DMS153 (cell line): ENCODE results near the gene GMDS.

Experiments used
- DNase-seq: peaks from one replicate; lab custom pipeline; 2025; lab: John Stamatoyannopoulos, UW

GMDS gene

DNA sequence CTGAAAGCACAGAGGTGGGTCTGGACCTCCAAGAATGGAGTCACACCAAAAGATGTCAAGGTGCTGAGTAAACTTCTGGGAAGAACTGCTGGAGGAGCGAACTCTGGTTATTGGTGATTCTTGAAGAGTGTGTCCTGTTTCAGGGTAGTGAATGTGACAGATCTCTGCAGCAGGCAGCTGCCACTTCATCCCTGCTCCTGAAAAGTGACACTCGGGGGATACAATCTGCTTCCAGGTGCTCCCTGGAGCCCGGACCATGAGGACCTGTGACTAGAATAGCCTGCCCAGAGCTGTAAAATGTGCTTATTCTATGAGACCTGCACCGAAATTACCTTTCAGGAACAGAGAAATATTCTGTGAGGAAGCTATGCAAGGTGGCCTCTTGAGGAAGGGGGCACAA, 444.6 kb downstream of the GMDS start:
- no peak for DNase-seq

DNA sequence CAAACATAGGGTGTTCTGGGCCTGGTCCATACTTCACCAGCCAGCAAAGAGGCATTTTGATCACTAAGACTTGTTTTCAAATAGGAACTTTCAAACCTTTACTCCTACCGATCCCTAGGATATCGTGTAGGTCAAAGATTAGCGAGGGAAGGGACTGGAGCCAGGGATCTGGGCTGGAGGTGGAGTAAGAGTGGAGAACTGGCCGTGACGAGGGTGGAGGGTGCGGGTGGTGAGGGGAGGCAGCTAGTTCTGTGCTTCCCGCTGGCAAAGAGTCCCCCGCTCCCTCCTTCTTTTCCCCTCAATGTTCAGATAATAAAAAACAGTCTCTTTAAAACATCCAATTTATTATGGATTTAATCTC, 446.5 kb downstream of the GMDS start:
- no peak for DNase-seq

DNA sequence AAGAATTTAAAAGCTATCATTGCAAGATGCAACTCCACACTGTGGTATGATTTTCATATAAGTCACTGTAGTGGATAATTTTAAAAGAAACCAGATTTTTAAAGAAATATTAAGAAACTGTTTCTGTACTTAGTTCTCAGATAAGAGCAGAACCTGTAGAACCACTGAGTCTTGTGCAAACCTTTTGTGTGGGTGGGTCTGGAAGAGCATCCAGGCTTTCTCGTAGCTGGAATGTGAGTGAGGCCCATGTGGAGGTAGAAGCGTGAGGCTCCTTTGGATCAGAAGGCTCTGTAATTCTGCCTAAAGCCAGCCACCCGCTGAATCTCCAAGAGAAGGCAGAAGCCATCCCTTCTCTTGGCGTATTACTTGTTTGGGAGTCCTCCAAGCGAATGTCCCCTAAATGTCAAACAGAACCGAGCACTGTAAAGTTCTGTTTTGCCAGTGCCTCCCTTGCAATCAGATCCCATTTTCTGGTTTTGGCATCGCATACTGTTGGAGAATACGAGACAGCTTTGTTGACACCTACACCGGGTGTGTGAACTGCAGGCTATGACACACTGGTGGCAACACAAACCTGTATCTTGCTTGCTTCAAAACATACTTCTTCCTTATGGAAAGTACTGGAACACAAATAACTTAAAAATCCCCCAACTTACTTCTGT, 447.0 kb downstream of the GMDS start:
- no peak for DNase-seq

DNA sequence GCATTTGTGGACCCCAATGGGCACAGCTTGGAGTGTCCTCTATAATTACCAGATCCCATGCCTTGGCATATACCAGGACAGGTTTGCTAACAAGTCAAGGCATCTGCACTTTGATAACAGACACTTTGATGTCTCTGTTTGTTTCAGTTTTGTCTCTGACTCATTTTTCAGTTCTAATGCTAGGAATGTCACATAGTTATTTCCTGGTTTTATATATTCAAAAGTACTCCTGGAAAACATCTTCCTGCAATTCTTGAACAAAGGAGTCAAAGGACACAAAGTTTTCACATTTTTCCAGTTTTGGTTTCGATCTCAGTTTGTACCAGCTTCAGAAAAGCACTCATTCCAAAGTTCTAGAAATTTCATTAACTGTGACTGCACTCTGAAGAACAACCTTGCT, 447.6 kb downstream of the GMDS start:
- no peak for DNase-seq

DNA sequence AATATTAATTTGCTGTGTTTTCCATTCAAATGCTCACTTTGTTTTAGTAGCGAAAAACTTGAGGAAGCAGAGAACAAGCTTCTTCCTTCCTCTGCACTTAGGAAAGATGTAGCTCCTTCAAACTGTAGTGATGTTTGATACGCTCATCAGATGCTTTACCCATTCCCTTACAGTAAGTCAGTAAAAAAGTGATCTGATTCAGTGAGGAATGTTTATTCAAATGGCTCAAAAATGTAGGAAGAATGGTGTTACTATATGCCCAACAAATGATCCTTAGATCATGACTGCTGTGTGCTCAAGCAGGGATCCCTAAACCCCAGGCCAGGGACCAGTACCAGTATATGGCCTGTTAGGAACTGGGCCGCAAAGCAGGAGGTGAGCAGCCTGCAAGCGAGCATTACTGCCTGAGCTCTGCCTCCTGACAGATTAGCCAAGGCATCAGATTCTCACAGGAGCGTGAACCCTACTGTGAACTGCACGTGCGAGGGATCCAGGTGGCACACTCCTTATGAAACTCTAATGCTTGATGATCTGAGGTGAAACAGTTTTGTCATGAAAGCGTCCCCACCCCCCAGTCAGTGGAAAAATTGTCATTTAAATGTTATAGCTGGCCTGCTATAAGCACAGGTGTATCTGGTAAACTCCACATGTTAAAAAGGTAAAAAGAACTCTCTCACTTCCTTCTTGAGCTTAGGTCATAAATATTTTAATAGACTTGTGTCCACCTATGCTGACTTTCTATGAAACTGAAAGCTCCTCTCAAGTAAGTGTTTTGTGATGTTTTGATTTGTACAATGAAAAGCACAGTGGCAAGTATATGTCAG, 448.5 kb downstream of the GMDS start:
- no peak for DNase-seq

DNA sequence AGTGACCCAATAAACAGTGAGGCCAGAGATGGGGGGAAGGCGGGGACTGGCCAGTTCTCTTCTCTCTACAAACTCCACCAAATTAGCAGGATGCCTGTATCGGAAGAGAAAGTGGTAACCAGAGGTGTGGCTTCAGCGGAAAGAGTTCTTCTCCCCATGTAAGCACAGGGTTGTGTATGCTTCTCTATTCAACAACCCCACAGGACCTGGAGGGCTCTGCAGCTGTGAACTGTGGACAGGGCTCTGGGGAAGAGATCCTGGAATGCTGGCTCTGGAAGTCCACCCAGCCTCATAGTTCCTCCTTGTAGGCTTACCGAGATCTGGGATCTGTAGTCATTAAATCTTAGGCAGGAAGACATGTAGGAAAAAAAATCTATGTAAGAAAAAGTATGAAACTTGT, 449.5 kb downstream of the GMDS start:
- DNase-seq: no peak

DNA sequence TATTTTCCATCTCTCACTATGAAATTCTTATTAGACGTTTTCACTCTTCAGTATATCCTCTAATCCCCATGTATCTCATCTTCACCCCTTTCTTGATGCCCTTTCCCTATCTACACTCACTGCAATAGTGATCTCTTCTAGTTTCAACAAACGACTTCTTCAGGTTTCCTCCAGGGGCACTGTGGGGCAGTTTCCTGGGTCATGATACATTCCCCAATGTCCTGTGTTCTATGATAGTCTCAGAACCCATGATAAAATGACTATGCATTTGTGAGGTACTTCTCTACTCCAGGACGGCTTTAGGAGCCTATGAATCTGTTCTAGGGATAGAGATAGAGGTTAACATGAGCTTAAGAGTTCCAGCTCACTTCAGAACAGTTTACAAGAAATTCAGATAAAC, 452.4 kb downstream of the GMDS start:
- no peak for DNase-seq

DNA sequence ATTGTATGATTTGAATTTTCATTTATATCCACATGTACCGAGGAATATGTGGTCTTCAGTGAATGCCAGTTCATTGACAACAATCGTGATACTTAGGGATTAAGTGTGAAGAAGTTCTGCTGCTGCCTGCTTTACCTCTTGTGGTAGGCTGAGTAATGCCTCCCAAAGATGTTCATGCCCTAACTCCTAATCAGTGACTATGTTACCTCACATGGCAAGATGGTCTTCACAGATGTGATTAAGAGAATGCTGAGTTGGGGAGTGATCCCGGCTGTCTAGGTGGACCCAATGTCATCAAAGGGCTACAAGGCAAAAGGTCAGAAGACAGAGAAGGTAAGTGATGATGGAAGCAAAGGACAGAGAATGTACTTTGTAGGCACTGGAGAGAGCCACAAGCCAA, 454.7 kb downstream of the GMDS start:
- DNase-seq: no peak

DNA sequence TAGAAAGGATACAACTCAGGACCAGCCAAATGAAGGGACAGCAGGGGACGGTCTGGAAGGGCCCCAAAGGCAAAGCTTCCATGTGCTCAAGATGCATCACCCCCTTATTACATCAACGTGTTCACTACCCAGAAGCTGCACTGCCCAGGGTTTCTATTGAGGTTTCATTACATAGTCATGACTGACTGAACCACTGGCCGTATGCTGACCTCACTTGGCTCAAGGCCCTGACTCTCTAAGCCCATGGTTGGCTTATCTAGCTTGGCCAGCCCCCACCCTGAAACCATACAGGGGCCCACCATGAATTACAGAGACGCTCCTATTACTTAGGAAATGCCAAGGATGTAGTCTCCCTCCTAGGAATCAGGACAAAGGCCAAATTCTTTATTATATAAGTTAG, 456.3 kb downstream of the GMDS start:
- no peak for DNase-seq

DNA sequence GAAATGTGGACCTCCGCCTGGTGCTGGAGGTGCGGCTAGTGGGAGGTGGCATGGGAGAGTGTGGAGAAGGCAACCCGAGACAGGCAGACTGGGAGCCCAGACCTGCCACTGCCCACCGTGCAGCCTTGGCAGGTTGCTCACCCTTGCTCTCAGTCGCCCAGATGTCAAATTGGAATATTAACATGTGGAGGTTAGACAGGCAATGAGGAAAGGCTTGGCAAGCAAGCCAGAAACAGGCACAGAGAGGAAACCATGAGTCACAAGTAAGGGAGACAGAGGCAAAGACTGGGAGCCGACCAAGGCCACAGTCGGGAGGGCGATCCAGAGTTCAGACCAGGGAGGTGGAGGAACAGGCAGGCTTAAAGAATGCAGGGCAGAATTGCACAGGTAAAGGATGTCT, 457.5 kb downstream of the GMDS start:
- DNase-seq: no peak

DNA sequence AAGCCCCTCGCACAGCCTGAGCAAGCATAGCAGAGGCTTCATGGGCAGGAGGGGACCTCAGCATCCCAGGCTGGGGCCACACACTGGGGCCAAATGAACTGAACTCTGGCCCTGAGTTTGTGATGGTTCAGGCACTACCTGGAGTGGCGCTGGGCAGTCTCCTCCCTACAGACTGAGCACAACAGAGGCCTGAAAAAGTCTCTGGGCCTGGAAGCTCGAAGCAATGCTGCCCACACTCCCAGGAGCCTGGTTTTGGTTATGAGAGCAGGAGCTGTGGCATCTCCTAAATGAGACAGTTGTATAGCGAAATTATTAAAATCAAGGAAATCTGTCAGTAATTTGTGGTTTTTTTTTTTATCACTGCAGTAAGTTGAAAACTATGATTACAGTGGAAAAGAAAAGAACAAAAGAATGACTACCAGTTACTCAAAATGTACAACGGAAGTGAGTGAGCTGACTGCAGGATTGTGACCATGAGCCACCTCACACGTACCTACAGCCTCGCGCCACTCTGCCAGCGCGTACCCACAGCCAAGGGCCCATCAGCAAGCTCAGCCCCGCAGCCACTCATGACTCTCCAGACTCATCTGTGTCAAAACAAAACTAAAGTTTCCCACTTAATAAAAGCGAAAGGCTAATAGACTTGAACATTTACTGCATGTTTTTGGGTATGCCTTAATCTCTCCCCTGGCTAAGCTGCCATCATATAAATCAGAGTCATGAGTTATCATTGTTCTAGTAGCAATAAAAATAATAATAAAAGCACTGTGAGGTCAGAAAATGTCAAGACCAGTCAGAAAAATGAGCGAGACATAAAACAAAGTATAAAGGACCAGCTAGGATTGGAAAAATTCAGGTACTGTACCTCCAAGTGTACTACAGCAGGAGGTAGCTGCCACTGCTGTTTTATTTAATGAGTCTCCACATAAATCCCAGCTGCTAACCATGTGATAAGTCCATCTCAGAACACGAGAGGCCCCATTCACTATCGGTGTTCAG, 458.7 kb downstream of the GMDS start:
- no peak for DNase-seq

DNA sequence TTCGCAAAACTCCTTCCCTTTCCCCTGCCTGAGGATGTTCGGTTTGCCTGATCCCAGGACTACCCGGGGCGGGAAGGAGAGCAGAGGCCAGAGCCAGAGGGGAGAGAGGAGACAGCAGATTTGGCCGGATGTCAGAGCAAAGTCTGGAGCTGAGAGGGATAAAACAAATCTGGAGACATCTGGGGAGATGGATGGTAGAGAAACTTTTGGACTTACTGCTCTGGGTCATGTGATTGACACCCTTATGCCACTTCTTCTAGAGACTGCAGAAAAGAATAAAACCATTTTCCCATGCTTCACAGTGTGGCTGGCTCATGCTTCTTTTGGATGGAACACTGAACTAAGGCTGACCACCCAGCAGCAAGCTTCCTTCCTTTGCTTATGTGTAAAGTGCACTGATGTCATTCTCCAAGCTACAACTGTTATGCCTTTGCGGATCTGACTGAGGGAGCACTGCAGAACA, 461.0 kb downstream of the GMDS start:
- no peak for DNase-seq

DNA sequence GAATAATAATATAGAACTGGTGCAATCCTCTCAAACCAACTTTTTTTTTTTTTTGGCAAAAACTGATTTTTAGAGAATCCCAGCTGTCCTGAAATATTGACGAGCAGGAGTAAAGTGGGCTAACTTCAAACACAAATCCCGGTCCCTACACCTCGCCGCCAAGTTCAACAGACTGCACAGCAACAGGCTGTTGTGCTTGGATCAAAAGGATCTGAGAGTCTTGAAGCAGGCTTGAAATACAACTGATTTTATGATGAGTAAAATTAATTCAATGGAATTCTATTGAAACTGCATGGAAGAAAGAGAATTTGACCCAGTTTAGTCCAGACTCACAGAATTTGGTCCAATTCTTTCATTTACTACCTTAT, 463.6 kb downstream of the GMDS start:
- DNase-seq: no peak

DNA sequence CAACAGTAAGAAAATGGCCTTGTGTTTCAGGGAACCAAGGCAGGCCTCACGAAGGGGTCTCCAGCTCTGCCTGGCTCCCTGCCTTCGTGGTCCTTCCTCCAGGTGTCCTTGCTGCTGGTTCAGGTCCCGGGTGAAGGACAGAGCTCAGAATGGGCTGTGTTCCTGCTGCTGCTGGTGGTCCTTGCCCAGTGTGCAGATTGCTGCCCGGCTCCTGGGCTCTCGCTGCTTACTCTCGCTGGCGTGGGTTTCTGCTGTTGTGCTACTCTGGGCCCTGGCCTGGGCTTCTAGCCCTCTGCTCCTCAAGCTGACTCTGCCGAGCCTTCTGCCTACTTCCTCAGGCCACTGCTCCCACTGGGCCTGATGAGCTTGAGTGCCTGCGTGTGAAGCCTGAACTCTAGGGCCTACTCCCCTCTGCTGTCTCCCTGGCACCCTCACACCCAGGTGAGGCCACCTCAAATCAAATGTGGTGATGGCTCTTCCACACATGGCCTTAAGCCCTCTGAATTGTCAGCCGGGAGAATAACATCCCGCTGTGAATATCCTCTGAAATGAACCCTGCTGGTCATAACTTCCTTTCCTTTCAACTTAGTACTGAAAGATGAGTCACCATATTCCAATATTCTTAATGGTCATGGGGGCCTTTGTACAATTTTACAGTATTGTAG, 464.1 kb downstream of the GMDS start:
- no peak for DNase-seq

DNA sequence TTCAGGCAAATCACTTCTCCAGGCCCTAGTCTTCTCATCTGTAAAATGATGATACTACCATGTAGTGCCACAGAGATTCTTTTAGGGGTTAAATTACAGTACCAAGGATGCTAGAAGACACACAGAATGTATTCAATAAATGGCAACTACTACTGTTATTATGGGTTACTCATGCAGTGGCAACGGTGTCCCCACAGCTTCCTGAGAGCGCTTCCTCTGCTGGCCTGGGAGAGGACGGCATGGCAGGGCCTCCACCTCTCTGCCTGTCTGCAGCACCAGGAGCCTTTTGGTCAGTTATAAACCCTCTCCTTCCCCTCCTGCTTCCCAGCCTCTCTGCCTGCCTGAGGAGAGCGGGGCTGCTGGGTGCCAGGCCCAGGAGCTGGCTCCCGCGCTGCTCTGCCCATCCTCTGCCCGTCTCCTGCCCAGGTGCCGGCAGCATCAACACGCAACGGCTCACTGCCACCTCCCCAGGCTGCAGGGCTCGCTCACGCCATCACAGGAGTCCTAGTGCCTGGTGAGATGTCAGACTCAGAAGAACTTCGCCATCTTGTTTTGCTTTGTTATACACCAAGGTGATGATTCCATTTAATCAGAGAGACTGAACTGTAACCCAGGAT, 465.0 kb downstream of the GMDS start:
- no peak for DNase-seq

DNA sequence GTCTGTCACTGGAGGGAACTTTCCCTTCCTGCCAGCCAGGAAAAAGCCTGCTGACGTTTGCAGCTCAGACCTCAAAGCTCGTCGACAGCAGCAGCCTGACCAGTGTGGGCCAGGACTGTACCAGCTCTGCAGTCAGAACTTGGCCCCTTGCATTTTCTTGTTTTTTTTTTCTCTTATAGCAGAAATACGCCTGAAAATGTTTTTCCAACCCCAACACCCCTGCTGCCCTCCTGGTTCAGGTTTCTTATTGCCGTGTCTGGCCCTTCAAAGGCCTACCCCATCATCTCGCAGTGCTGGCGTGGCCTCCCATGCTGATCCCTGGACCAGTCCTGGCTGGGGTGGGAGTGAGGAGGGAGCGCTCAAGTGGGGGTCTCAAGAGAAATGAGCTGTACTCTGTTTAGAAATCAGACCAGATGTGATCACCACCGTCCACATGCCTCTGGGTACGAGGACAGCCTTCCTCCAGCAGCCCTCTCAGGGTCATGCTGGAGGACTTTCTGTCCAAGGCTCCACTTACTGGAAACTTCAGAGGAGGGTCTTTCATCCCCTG, 466.6 kb downstream of the GMDS start:
- no peak for DNase-seq

DNA sequence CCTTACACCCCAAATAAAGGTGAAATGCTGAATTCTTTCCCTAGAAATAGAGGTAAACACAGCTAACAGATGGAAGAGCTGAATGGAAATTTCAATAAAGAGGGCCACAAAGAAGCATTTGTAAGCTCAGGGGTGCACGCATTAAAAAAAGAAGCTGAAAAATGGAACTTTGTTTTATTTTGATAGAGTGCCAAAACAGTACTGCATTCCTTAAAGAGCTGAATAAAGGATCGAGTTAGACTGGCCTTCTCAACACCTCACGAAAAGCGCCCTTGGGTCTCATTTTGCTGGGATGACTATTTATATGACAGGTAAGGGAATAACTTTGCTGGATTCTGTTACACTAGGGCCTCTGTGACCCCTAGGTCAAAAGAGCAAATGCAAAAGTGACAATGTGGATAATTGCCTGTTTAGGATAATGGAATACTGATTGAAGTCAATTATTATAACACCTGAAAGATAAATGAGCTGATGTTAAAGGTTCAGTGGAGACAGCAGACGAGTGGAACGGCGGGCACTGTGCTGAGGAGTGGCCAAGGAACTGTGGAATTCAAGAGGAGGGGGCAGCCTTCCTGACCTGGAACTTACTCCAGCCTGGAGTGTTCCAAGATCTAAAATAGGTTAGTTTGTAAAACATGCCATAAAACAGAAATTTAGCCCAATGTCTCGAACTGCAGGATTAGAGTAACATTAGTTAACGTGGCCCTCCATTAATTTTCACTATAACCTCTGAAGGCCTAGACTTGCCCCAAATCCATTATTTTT, 467.3 kb downstream of the GMDS start:
- DNase-seq: no peak

DNA sequence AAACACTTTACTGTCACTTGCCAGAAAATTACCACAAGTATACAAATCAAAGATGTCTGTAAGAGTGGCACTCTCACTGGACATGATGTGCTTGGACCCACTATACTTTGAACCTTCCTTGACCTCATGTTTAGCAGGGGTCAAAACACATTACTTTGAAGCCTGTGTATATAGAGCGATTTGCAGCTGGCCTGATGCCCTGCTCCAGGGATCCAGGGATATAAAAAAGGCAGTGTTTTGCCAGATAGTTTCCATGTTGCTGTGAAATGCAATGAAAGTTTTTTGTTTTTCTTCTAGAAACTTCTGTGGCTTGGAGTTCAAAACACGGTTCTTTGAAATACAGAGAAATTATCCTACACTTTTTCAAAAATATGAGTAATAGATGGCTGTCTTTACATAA, 470.0 kb downstream of the GMDS start:
- DNase-seq: no peak

DNA sequence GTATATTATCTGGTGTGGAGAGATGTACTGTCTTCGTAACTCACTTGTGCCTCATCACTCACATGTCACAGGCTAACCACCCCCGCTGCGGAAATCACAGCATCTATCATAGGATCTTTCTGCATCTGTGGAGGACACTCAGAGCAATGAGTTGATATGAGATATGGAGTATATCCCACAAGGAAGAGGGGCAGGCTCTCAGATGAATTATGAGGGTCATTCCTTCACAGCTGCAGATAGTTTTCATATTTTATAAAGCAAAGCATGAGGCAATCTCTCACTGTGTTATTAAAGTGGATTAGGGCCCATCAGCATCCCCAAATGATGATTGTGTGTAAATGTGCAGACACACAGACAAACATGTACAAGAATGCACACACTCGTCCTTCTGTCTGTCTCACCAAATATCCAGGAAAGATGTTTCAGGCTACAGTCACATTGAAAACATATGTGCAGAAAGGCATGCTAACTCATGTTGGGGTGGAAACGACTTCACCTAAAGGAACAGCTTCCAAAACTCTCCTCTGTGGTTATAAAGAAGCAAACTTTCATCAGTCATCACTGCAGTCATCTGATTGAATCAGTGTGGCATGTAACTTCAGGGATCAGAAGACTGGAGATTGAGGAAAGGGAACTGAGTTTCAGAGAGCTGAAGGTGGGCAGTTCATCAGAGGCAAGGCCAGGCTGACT, 471.0 kb downstream of the GMDS start:
- DNase-seq: no peak

DNA sequence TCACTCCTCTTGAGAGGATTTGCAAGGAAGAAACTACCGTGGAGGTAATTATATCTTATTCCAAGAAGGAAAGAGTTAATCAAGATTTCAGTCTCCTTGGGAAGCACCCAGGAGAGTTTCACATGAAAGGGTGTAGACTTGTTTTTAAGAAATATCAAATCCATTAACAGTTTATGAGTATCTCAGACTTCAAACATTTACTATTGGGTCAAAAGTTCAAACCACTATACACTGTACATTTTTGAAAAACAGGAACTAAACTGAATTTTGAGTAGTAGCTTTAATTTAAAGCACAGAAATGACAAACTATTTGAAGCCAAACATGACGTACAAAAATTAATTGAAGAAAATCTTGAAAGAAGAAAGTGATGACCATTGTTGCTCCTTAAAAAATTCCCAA, 471.7 kb downstream of the GMDS start:
- DNase-seq: no peak
